ENCODE data around the gene TMEM184A. TPM values are rescaled to one million over a fixed set of nuclear protein-coding genes. Genes with fewer than 3 reads are reported as not detected.

The TMEM184A gene
- polyA plus RNA-seq, 2 of the 4 experiments (the other 2 are of a cell fraction): 14.3 to 18.4 TPM

DNA sequence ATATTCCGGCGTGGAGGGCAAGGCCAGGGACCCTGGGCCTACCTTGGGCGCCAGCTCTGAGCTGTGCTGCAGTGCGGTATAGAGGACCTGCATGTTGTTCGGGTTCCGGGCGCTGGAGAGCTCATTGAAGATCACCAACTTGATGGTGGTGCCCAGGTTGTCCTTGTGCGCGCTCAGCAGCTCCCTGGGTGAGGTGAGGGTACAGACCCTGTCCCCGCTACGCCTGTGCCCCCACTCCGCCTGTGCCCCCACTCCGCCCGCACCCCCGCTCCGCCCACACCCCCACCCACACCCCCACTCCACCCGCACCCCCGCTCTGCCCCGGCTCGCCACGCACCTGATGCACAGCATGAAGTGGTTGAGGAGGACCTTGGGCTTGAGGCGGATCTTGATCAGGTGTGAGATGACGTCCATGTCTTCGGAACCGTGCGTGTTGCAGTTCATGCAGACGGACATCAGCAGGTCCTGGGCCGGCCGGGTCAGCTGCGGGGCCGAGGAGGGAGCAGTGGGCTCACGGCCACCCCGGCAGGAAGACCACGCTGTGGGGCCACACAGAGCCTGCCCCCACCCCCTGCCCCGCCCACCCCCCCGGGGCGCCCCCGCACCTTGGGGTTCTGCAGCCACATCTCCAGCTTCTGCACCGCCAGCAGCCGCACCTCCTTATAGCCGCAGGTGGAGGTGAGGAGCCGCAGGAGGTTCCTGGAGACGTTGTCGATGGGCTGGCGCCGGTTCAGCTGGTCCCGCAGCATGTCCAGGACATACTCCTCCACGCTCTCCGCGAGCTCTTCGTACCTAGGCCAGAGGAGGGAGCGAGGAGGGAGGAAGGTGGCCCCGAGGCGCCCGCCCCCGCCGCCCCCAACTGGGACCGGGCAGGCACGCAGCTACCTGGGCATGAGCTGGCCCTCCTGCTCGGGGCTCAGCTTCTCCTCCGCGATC lies 57.4 kb downstream of the TMEM184A start:
- Histone ChIP-seq H3K4me1 (peaks cover 16% of the 10 kb centered on the region), H3K27ac (no peak overlapping the region), H3K4me2 (no peak overlapping the region), H3K4me3 (no peak overlapping the region), H3K9me3 (no peaks in the 10 kb centered on the region)
- FAIRE-seq: no peak
- CTCF ChIA-PET: interaction anchor here (0.8 to 7.2 kb wide), 7 partner anchors 11 to 58 kb away, joined by 3 to 48 read pairs (median 3); partner anchors contain the start of gene TMEM184A
- TF ChIP-seq POLR2A (IDR thresholded peaks at IDR 0.05; ENCODE audit: low read length): no peak
- no peak for TF ChIP-seq SREBF2 (IDR thresholded peaks at IDR 0.05)
- TF ChIP-seq NFE2L2 (conservative IDR thresholded peaks at IDR 0.05; ENCODE audit: low read length): no peak
- TF ChIP-seq, protein P1, sequence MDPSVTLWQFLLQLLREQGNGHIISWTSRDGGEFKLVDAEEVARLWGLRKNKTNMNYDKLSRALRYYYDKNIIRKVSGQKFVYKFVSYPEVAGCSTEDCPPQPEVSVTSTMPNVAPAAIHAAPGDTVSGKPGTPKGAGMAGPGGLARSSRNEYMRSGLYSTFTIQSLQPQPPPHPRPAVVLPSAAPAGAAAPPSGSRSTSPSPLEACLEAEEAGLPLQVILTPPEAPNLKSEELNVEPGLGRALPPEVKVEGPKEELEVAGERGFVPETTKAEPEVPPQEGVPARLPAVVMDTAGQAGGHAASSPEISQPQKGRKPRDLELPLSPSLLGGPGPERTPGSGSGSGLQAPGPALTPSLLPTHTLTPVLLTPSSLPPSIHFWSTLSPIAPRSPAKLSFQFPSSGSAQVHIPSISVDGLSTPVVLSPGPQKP (IDR thresholded peaks at IDR 0.05; ENCODE audit: low read depth, low read length): no peak
- TF ChIP-seq, protein P2, sequence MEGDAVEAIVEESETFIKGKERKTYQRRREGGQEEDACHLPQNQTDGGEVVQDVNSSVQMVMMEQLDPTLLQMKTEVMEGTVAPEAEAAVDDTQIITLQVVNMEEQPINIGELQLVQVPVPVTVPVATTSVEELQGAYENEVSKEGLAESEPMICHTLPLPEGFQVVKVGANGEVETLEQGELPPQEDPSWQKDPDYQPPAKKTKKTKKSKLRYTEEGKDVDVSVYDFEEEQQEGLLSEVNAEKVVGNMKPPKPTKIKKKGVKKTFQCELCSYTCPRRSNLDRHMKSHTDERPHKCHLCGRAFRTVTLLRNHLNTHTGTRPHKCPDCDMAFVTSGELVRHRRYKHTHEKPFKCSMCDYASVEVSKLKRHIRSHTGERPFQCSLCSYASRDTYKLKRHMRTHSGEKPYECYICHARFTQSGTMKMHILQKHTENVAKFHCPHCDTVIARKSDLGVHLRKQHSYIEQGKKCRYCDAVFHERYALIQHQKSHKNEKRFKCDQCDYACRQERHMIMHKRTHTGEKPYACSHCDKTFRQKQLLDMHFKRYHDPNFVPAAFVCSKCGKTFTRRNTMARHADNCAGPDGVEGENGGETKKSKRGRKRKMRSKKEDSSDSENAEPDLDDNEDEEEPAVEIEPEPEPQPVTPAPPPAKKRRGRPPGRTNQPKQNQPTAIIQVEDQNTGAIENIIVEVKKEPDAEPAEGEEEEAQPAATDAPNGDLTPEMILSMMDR (IDR thresholded peaks at IDR 0.05): no peak
- no peak for TF ChIP-seq ZFP36 (IDR thresholded peaks at IDR 0.05; ENCODE audit: borderline replicate concordance, partially characterized antibody)
- no peak for TF ChIP-seq KDM5A (IDR thresholded peaks at IDR 0.05)
- TF ChIP-seq, protein P3, sequence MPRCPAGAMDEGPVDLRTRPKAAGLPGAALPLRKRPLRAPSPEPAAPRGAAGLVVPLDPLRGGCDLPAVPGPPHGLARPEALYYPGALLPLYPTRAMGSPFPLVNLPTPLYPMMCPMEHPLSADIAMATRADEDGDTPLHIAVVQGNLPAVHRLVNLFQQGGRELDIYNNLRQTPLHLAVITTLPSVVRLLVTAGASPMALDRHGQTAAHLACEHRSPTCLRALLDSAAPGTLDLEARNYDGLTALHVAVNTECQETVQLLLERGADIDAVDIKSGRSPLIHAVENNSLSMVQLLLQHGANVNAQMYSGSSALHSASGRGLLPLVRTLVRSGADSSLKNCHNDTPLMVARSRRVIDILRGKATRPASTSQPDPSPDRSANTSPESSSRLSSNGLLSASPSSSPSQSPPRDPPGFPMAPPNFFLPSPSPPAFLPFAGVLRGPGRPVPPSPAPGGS (IDR thresholded peaks at IDR 0.05): no peak
- no peak for TF ChIP-seq JUN (IDR thresholded peaks at IDR 0.05)
- no peak for TF ChIP-seq RCOR1 (IDR thresholded peaks at IDR 0.05; ENCODE audit: low read depth, low read length)
- DNase-seq (ENCODE audit: low read depth in 1 of 2, low spot score in 1 of 2): no peak
- 96% methylated on average over 29 of the region's 62 CpGs for WGBS (ENCODE audit: missing lambda C conversion rate)
- POLR2A ChIA-PET: no interaction called here
- ATAC-seq: no peak

DNA sequence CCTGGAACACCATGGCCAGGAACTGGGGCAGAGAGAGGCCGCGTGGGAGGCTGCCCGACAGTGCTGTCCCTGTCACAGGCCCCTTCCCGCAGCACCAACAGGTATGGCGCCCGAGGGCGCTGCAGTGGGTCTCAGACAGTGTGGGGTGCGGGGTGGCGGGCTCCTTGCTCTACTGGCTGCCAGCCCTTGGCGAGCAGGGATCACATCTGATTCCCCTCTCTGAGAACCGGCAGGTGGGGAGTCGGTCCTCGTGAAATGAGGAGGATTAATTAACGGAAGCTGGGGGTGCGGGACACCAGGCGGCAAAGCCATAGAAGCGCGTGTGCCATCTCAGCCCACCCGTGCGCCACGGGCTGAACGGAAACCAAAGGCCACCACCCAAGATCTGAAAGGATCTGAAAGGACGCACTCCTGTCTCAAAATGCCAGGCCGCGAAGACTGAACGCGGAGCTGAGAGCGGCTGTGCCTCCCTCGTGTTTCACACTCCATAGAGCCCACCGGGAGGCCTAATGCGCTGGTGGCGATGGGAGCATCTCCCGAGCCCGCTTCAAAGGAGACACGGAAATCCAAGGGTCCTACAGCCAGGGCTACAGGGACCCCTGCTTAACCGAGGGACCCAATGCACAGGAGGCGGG lies 58.6 kb downstream of the TMEM184A start:
- no peak for ATAC-seq
- FAIRE-seq: no peak
- 88% methylated on average over 32 of the region's 37 CpGs for WGBS (ENCODE audit: missing lambda C conversion rate)
- Histone ChIP-seq H3K27ac (no peak overlapping the region), H3K4me1 (peaks cover 6% of the 10 kb centered on the region), H3K4me2 (no peak overlapping the region), H3K9me3 (no peaks in the 10 kb centered on the region), H3K4me3 (no peak overlapping the region)
- POLR2A ChIA-PET: no interaction called here
- TF ChIP-seq NR3C1 (IDR thresholded peaks at IDR 0.05) (no peak), HOXA7 (CRISPR knock-in tag; IDR thresholded peaks at IDR 0.05) (no peak), RAD21 (conservative IDR thresholded peaks at IDR 0.05 in 1 of 2, IDR thresholded peaks at IDR 0.05 in 1 of 2) (no peak), ZSCAN20 (CRISPR knock-in tag; IDR thresholded peaks at IDR 0.05) (no peak), MAZ (IDR thresholded peaks at IDR 0.05; ENCODE audit: borderline replicate concordance, low read depth, low read length) (no peak), SREBF2 (IDR thresholded peaks at IDR 0.05) (no peak), CHD4 (IDR thresholded peaks at IDR 0.05; ENCODE audit: borderline replicate concordance) (no peak), FOSB (CRISPR knock-in tag; IDR thresholded peaks at IDR 0.05) (no peak)
- TF ChIP-seq, protein P4, sequence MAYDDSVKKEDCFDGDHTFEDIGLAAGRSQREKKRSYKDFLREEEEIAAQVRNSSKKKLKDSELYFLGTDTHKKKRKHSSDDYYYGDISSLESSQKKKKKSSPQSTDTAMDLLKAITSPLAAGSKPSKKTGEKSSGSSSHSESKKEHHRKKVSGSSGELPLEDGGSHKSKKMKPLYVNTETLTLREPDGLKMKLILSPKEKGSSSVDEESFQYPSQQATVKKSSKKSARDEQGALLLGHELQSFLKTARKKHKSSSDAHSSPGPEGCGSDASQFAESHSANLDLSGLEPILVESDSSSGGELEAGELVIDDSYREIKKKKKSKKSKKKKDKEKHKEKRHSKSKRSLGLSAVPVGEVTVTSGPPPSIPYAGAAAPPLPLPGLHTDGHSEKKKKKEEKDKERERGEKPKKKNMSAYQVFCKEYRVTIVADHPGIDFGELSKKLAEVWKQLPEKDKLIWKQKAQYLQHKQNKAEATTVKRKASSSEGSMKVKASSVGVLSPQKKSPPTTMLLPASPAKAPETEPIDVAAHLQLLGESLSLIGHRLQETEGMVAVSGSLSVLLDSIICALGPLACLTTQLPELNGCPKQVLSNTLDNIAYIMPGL (CRISPR knock-in tag; IDR thresholded peaks at IDR 0.05; ENCODE audit: borderline replicate concordance): no peak
- TF ChIP-seq, protein P1 (IDR thresholded peaks at IDR 0.05; ENCODE audit: low read depth, low read length): no peak
- CTCF ChIA-PET: interaction anchor here (0.9 to 7.2 kb wide), 6 partner anchors 9 to 59 kb away, joined by 3 to 48 read pairs (median 3); partner anchors contain the start of gene TMEM184A
- DNase-seq (ENCODE audit: low read depth in 1 of 2, low spot score in 1 of 2): no peak

Data from A549 (cell line).